ENCODE results near the gene GLIS1. TPM values are rescaled to one million over a fixed set of nuclear protein-coding genes. Genes with fewer than 3 reads are reported as not detected.

The GLIS1 gene
- total and polyA plus RNA-seq, 8 donors: 0.20 to 4.8 (median 0.55) TPM; not detected in 1

GRCh38 chr1:53468374-53468773, 270.6 kb downstream of the GLIS1 start:
- Histone ChIP-seq H3K4me1 (peaks cover 0 to 8% (median 4%) of the 10 kb centered on the region in 4 donors), H3K27ac (no peak overlapping the region), H3K9me3 (no peaks in the 10 kb centered on the region), H3K4me3 (no peak overlapping the region), H3K36me3 (no peaks in the 10 kb centered on the region), H3K27me3 (no peaks in the 10 kb centered on the region)
- no peak for TF ChIP-seq EP300 (IDR thresholded peaks at IDR 0.05)
- no peak for TF ChIP-seq POLR2AphosphoS5 (IDR thresholded peaks at IDR 0.05)
- no peak for TF ChIP-seq CTCF (IDR thresholded peaks at IDR 0.05)
- no peak for TF ChIP-seq POLR2A (IDR thresholded peaks at IDR 0.05)
- intact Hi-C loops (cut with DNase I; ENCODE audit: low total_unique reads): no loop called here
- WGBS, 5 donors: 97 to 100% (median 98%) methylated on average over 1 to 2 of the region's 2 CpGs
- DNase-seq: peak in 1 of 2 donors; percentile 3

GRCh38 chr1:53467391-53467790, 271.6 kb downstream of the GLIS1 start:
- DNase-seq: no peak
- Histone ChIP-seq H3K4me3 (no peak overlapping the region), H3K27ac (no peak overlapping the region), H3K4me1 (peaks cover 0 to 8% (median 4%) of the 10 kb centered on the region in 4 donors), H3K36me3 (no peaks in the 10 kb centered on the region), H3K9me3 (no peaks in the 10 kb centered on the region), H3K27me3 (no peaks in the 10 kb centered on the region)
- intact Hi-C loops (cut with DNase I; ENCODE audit: low total_unique reads): no loop called here
- TF ChIP-seq POLR2AphosphoS5 (IDR thresholded peaks at IDR 0.05): no peak
- TF ChIP-seq CTCF (IDR thresholded peaks at IDR 0.05): no peak
- no peak for TF ChIP-seq EP300 (IDR thresholded peaks at IDR 0.05)
- no peak for TF ChIP-seq POLR2A (IDR thresholded peaks at IDR 0.05)

GRCh38 chr1:53465023-53465957, 273.7 kb downstream of the GLIS1 start:
- TF ChIP-seq EP300 (IDR thresholded peaks at IDR 0.05) (no peak), POLR2AphosphoS5 (IDR thresholded peaks at IDR 0.05) (no peak), POLR2A (IDR thresholded peaks at IDR 0.05) (no peak), CTCF (IDR thresholded peaks at IDR 0.05) (no peak)
- peaks cover 0 to 5% (median 2%) of the 10 kb centered on the region in 4 donors for H3K4me1 ChIP-seq
- H3K9me3 ChIP-seq: no peaks in the 10 kb centered on the region

GRCh38 chr1:53463961-53464899, 274.7 kb downstream of the GLIS1 start:
- H3K4me3 ChIP-seq: no peak overlapping the region
- H3K27ac ChIP-seq: no peak overlapping the region
- 83 to 89% (median 86%) methylated on average over 23 to 24 of the region's 24 CpGs for WGBS, 5 donors
- no peaks in the 10 kb centered on the region for H3K36me3 ChIP-seq
- intact Hi-C loops (cut with DNase I; ENCODE audit: low total_unique reads): no loop called here
- no peaks in the 10 kb centered on the region for H3K27me3 ChIP-seq
- no peak for DNase-seq
- H3K4me1 ChIP-seq: no peaks in the 10 kb centered on the region
- no peak for TF ChIP-seq EP300 (IDR thresholded peaks at IDR 0.05)
- no peak for TF ChIP-seq POLR2A (IDR thresholded peaks at IDR 0.05)
- TF ChIP-seq CTCF (IDR thresholded peaks at IDR 0.05): no peak
- TF ChIP-seq POLR2AphosphoS5 (IDR thresholded peaks at IDR 0.05): no peak
- no peaks in the 10 kb centered on the region for H3K9me3 ChIP-seq

More at GRCh38 chr1:53465023-53465957, 273.7 kb downstream of the GLIS1 start:
- Histone ChIP-seq H3K27ac (no peak overlapping the region), H3K27me3 (no peaks in the 10 kb centered on the region), H3K4me3 (no peak overlapping the region), H3K36me3 (no peaks in the 10 kb centered on the region)
- DNase-seq: no peak
- 62 to 74% (median 69%) methylated on average over 2 to 4 of the region's 4 CpGs for WGBS, 5 donors
- intact Hi-C loops (cut with DNase I; ENCODE audit: low total_unique reads): no loop called here

Measured in stomach (tissue), 9 donors.